Measurements from ENCODE around the gene SIRPB2.

GRCh38 chr20:1449370-1449769 lies 41.9 kb downstream of the SIRPB2 start:
- TF ChIP-seq POLR2AphosphoS5 (IDR thresholded peaks at IDR 0.05; ENCODE audit: low read depth, low read length) (no peak), POLR2A (IDR thresholded peaks at IDR 0.05; ENCODE audit: low read depth, low read length) (no peak)

Measured in GM12892 (cell line).